ENCODE data around the gene CLDN5. TPM values are rescaled to one million over a fixed set of nuclear protein-coding genes. Genes with fewer than 3 reads are reported as not detected.

The CLDN5 gene
- total and polyA plus RNA-seq, 2 of the 4 experiments (the other 2 are of a cell fraction): 0.18 to 0.21 TPM

DNA sequence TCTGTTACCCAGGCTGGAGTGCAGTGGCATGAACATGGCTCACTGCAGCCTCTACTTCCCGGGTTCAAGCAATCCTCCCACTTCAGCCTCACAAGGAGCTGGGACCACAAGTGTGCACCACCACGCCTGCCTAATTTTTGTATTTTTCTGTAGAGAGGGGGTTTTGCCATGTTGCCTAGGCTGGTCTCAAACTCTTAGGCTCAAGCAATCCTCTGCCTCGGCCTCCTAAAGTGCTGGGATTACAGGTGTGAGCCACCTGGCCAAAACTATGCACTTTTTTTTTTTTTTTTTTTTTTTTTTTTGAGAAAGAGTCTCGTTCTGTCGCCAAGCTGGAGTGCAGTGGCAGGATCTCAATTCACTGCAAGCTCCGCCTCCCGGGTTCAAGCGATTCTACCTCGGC, 12.4 kb upstream of the CLDN5 start:
- Histone ChIP-seq H3K9me3 (ENCODE audit: control insufficient read depth, insufficient read depth, low read length) (no peaks in the 10 kb centered on the region), H4K5ac (ENCODE audit: low read depth, low read length) (no peak overlapping the region), H3K27me3 (ENCODE audit: control insufficient read depth, insufficient read depth, low read length) (peaks cover 12% of the 10 kb centered on the region), H2BK5ac (ENCODE audit: low read depth, low read length, poor library complexity, severe bottlenecking) (no peak overlapping the region), H3K14ac (replicated peaks; ENCODE audit: low read depth, low read length) (no peak overlapping the region), H3K79me1 (ENCODE audit: low read depth in 1 of 2, low read length in 2 of 2) (no peaks in the 10 kb centered on the region), H3K36me3 (ENCODE audit: control insufficient read depth, insufficient read depth, low read length) (no peaks in the 10 kb centered on the region), H4K91ac (ENCODE audit: insufficient read depth, low read depth, low read length) (no peak overlapping the region), H3K9ac (ENCODE audit: low read depth, low read length) (no peak overlapping the region), H2AK9ac (replicated peaks; ENCODE audit: low read depth, low read length, poor library complexity) (no peak overlapping the region), H2BK20ac (ENCODE audit: low read depth, low read length) (no peak overlapping the region), H3K9me1 (ENCODE audit: insufficient read depth, low read length) (no peaks in the 10 kb centered on the region), H4K20me1 (ENCODE audit: insufficient read depth, low read length) (no peaks in the 10 kb centered on the region), H2BK120ac (ENCODE audit: low read depth, low read length) (no peak overlapping the region), H3K18ac (ENCODE audit: low read depth, low read length) (no peak overlapping the region), H3K4me1 (ENCODE audit: control insufficient read depth, insufficient read depth, low read length) (no peaks in the 10 kb centered on the region), H3K4me3 (ENCODE audit: insufficient read depth, low read depth, low read length) (no peak overlapping the region), H3K56ac (ENCODE audit: extremely low read depth, insufficient read depth, low read length) (no peak overlapping the region), H3K4ac (ENCODE audit: low read depth, low read length) (no peak overlapping the region), H2BK15ac (ENCODE audit: low read depth, low read length) (no peak overlapping the region), H3K23ac (ENCODE audit: low read depth, low read length) (no peak overlapping the region), H4K8ac (ENCODE audit: low read depth in 2 of 2, low read length in 2 of 2) (no peak overlapping the region), H3K4me2 (ENCODE audit: low read depth, low read length) (no peak overlapping the region), H2AFZ (replicated peaks; ENCODE audit: low read length, poor library complexity) (no peak overlapping the region), H3K27ac (ENCODE audit: insufficient read depth, low read length) (no peak overlapping the region), H2AK5ac (ENCODE audit: low read depth, low read length) (no peak overlapping the region)
- no peak for DNase-seq
- intact Hi-C loops (cut with micrococcal nuclease): no loop called here
- ChIA-PET CTCF (interaction anchor here (0.7 kb wide), 1 partner anchor 18 kb away, joined by 4 read pairs; no protein-coding TSS in a partner anchor), POLR2A (ENCODE audit: unreplicated experiment) (no interaction called here)
- no CpG with 5 or more reads among the region's 9 CpGs for WGBS, 2 experiments (ENCODE audit: extremely low coverage in 2 of 2, insufficient read length in 1 of 2)
- BruUV-seq (replicated peaks): no TSS peak
- dilution Hi-C loops (cut with HindIII; ENCODE audit: low sequenced_read_pairs, unreplicated experiment): no loop called here
- in situ Hi-C loops (cut with MboI; ENCODE audit: low sequenced_read_pairs): no loop called here
- ATAC-seq (ENCODE audit: low read depth): no peak
- TF ChIP-seq, protein P1, sequence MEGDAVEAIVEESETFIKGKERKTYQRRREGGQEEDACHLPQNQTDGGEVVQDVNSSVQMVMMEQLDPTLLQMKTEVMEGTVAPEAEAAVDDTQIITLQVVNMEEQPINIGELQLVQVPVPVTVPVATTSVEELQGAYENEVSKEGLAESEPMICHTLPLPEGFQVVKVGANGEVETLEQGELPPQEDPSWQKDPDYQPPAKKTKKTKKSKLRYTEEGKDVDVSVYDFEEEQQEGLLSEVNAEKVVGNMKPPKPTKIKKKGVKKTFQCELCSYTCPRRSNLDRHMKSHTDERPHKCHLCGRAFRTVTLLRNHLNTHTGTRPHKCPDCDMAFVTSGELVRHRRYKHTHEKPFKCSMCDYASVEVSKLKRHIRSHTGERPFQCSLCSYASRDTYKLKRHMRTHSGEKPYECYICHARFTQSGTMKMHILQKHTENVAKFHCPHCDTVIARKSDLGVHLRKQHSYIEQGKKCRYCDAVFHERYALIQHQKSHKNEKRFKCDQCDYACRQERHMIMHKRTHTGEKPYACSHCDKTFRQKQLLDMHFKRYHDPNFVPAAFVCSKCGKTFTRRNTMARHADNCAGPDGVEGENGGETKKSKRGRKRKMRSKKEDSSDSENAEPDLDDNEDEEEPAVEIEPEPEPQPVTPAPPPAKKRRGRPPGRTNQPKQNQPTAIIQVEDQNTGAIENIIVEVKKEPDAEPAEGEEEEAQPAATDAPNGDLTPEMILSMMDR (conservative IDR thresholded peaks at IDR 0.05; ENCODE audit: low read depth, low read length): no peak
- TF ChIP-seq RAD21 (IDR thresholded peaks at IDR 0.05; ENCODE audit: low read length) (no peak), SMC3 (IDR thresholded peaks at IDR 0.05; ENCODE audit: low read depth, low read length) (no peak), CHD1 (IDR thresholded peaks at IDR 0.05; ENCODE audit: low read depth, low read length) (no peak), NFE2L2 (IDR thresholded peaks at IDR 0.05; ENCODE audit: low read depth, low read length) (no peak), BHLHE40 (IDR thresholded peaks at IDR 0.05; ENCODE audit: low read depth, low read length) (no peak), CEBPB (IDR thresholded peaks at IDR 0.05; ENCODE audit: low read depth, low read length) (no peak), RCOR1 (IDR thresholded peaks at IDR 0.05; ENCODE audit: insufficient replicate concordance, low read length) (no peak), RFX5 (IDR thresholded peaks at IDR 0.05; ENCODE audit: low read depth, low read length) (no peak), MAFK (IDR thresholded peaks at IDR 0.05; ENCODE audit: low read depth, low read length) (no peak), FOS (IDR thresholded peaks at IDR 0.05; ENCODE audit: low read depth, low read length) (no peak)
- TF ChIP-seq, protein P2, sequence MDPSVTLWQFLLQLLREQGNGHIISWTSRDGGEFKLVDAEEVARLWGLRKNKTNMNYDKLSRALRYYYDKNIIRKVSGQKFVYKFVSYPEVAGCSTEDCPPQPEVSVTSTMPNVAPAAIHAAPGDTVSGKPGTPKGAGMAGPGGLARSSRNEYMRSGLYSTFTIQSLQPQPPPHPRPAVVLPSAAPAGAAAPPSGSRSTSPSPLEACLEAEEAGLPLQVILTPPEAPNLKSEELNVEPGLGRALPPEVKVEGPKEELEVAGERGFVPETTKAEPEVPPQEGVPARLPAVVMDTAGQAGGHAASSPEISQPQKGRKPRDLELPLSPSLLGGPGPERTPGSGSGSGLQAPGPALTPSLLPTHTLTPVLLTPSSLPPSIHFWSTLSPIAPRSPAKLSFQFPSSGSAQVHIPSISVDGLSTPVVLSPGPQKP (IDR thresholded peaks at IDR 0.05; ENCODE audit: borderline replicate concordance, low read depth, low read length): no peak
